NCI-H446 treated with DMSO at 0.1 percent for 48 hours (cell line): ENCODE measurements around the gene UTP14A.
"Not testable (repeated sequence)": the region's sequence is repeated elsewhere in the genome, so short reads cannot be mapped to it uniquely, and the experiment has no call there.

Experiments
- DNase-seq: peaks from one replicate; lab custom pipeline; 2025; lab: John Stamatoyannopoulos, UW

Gene UTP14A

DNA sequence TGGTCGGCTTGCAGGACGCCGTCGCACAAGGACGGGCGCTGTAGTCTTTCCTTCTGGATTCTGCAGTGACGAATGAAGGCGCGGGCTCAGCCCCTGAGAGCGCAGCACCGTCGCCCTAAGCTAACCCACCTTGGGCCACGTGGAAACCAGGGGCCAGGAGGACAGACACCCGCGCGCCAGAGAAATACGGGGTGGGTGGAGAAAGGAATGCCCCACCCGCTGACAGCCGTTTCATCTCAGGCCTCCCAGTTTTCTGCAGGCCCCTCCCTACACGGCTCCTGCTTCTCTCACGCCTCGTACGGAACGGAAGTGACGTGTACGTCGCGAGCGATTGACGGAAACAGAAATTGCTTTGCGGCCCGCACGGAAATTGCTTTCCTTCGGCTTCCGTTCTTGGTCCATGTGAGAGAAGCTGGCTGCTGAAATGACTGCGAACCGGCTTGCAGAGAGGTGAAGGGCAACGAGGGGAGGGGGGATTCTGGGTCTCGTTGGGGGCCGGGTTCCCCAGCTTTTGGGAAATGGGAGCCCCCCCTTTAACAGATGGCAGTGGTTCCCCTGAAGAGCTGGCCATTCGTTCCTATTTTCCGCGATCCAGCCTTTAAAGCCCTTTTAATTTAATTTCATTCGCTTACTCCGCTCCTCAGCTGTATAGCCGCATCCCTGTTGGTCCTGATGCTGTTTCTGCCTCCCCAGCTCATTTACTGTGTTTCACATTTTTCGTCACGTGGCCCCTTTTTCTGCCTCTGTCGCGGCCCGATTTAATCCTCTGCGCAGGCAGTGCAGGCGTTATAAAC lies at the start of gene UTP14A:
Gene UTP14A, plus strand, starts transcription at position 378 of the 794 bp plus-strand sequence. Its CDS starts 47 bp downstream, at position 425.
- peak; percentile 82 for DNase-seq

- DNase-seq: not testable (repeated sequence)
These were observed 46.8 kb upstream of the UTP14A start for GRCh38 chrX:129859134-129859533.

- DNase-seq: not testable (repeated sequence)
These were observed 39.6 kb upstream of the UTP14A start for GRCh38 chrX:129866321-129866720.

DNA sequence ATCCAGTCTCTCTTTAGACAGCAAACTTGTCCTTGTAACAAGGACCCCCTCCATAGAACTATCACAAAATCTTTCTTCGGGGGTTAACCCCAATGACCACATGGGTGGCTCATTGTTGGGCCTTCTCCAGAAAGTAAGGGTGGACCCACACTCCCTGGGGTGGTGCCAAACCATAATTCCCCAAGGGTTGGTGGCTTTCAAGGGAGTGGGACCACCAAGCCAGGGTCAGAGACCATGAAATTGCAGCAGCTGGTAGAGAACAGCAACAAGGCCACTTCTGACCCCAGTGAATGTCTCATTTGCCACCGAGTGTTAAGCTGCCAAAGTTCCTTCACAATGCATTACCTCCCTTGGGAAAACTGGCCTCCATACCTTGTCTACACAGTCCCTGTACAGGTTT lies 33.4 kb upstream of the UTP14A start:
- DNase-seq: no peak

DNA sequence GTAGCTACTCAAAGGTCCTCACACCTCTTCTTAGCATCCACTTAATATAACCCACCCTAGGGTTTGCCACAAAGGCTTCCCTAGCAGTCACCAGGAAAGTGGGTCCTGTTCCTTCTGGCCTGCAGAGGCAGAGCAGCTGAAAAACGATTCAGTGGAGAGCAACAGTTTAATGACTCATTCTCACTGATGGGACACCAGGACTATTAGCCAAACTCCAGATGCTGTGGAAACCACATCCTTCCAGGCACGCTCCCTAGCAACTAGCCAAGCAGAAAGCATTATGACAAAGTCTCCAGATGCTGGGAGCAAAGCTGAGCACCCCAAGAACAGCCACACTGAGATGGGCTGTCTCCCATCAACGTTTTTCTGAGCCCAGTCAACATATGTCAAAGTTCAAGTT lies 30.3 kb upstream of the UTP14A start:
- DNase-seq: no peak

DNA sequence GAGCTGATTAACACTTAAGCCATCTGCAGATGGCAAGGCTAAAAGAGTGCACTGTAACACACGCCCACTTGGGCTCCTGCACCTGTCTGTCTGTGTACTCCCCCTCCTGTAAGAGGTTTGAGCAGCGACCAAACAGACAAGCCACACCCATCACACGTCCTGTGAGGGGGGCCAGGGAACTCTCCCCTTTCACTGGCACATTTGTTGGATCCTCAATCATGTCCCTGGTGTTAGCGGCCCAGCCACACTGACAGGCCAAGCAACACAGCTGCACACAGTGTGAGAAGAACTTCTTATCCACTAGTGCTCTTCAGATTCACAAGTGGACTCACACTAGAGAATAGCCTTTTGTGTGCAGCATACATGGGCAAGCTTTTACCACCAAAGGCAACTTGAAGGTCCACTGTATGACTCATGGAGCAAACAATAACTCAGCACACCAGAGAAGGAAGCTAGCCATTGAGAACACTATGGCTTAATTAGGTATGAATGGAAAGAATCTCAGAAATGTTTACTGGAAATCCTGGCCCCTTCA lies 29.1 kb upstream of the UTP14A start:
- no peak for DNase-seq

DNA sequence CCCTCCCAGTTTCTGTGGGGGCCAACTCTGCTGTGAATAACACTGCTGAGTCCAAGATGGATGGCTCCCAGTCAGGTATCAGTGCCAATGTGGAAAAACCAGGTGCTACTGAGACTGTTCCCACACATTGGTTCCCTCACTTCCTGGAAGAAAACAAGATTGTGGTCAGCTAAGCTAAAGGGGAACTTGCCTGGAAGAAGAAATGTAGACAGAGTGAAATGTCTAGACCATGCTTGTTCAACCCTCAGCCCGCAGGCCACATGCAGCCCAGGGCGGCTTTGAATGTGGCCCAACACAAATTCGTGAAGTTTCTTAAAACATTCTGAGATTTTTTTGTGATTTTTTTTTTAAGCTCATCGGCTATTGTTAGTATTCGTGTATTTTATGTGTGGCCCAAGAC lies 28.6 kb upstream of the UTP14A start:
- DNase-seq: no peak

DNA sequence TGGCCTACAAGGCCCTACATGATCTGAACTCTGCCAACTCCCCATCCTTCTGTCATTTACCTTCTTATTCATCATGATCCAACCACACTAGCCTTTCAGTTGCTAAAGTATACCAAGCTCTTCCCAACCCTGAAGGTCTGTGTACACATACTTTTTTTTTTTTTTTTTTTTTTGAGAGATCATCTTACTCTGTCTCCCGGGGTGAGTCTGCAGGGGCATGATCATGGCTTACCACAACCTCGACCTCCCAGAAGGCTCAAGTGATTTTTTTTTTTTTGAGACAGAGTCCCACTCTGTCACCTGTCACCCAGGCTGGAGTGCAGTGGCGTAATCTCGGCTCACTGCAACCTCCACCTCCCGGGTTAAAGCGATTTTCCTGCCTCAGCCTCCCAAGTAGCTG lies 5.9 kb upstream of the UTP14A start:
- DNase-seq: no peak

GRCh38 chrX:129908636-129909035 lies 2.7 kb downstream of the UTP14A start:
- DNase-seq: no peak

- no peak for DNase-seq
These were observed 19.5 kb downstream of the UTP14A start for GRCh38 chrX:129925305-129926092.

- DNase-seq: no peak
These were observed 25.0 kb downstream of the UTP14A start for GRCh38 chrX:129930941-129931410.

GRCh38 chrX:129931411-129932015 lies 25.5 kb downstream of the UTP14A start:
- DNase-seq: peak; percentile 12

DNA sequence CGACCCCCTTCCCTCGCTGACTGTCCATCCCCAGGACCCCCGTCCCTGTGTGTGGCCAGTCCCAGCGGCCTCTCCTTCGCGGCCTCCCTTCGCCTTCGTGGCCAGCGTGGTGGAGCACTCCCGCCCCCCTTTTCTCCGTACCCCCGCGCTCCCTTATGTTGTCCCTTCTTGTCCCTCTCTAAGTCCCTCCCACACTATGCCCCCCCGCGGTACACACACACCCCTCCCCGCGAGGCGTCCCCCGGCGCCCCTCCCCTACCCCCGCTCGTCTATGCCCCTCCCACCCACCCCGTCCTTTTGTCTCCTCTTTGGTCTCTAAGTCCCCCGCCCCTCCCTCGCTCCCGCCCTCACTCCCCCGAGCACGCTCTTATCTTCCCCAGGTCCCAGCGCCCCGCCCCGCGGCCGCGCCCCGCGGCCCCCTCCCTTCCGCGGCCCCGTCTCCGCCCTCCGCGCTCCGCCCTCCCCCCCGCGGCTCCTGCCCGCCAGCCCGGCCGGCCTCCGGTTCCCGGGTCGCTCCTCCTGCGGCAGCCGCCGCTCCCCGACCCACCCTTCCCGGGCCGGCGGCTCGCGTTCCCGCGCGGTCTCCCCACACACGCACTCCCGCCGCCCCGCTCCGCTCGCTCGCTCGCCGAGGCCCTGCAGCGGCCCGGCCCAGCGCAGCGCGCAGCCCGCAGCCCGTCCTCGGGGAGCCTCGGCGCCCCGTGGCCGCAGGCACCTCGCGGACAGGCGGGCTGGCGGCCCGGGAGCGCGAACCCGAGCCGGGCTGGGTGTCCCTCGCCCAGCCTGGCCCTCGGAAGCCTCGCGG lies 26.3 kb downstream of the UTP14A start:
- DNase-seq: peak; percentile 54

DNA sequence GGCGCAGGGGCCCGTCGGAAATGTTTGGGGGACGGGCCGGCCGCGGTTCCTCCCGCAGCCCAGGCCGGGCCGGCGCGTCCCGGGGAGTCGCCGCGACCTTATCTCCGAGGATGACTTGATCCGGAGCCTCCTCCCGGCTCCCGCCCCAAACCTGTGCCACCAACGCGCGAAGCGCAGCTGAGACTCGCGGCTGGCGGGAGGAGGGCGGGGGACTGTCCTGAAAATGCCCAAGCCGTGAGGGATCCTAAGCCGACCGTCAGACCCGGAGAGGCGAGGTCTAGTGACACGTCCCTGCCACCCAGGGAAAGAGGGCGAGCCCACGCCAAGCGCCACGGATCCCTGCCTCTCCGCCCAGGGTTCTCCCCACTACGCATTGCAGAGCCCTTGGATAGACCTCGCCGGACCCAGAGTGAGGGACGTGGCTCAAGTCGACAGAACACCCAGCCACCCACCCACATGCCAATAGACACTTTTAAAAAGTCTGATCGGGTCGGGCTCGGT lies 26.9 kb downstream of the UTP14A start:
- DNase-seq: no peak

GRCh38 chrX:129933700-129934099 lies 27.7 kb downstream of the UTP14A start:
- DNase-seq: no peak

- no peak for DNase-seq
These were observed 28.5 kb downstream of the UTP14A start for GRCh38 chrX:129934461-129934860.

DNA sequence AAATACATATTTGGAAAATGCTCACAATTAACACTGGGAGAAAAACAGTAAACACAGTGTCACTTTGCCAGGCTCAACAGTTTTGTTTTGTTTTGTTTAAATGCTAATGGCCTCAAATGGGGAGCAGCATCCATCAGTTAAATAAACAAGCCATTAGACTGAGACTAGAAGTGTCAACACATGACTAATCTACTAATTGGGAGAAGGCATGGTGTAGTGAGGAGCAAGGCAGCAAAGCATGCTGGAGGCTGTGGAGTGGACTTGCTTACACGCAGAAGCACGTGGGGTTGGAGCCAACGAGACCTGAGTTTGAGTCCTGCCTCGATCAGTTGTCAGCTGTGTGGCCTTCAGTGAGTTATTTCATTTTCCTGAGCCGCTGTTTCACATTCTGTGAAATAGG lies 29.0 kb downstream of the UTP14A start:
- no peak for DNase-seq

DNA sequence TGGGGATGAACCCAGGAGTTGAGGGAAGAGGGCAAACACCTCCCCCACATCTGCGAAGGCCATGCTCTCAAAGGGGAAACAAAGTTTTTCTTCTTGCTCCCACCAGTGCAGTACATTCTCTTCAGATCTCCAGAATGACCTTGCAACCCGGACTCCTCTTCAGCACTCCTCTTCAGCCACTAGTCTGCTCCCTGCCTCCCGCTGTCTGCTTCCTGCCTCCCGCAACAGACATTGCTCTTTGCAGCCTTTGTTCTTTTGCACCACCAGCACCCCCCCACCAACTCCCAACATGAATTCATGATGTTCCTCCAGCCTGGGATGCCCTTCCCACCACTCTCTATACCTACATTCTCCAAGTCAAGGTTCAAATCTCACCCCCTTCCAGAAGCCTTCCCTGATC lies 32.1 kb downstream of the UTP14A start:
- DNase-seq: no peak

- no peak for DNase-seq
These were observed 34.0 kb downstream of the UTP14A start for GRCh38 chrX:129939986-129940385.

- DNase-seq: no peak
These were observed 34.8 kb downstream of the UTP14A start for GRCh38 chrX:129940721-129941120.

DNA sequence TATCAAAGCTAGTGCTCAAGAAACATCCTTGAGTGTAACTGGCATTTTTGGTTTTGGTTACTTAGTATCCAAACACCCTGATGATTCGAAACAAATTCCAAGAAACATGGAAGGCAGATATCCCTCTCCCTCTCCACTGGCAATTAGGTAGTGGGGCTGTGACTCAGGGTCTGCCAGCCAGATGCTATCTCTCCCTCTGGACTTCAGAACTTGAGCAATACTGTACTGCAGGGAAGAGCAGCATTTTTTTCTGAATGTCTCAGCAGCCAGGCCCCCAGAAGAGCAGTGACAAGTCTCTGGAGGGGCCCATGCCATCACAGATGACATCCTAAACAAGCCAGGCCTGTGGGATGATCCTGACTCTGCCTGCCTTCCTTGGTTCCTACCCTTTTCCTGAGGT lies 39.2 kb downstream of the UTP14A start:
- no peak for DNase-seq

DNA sequence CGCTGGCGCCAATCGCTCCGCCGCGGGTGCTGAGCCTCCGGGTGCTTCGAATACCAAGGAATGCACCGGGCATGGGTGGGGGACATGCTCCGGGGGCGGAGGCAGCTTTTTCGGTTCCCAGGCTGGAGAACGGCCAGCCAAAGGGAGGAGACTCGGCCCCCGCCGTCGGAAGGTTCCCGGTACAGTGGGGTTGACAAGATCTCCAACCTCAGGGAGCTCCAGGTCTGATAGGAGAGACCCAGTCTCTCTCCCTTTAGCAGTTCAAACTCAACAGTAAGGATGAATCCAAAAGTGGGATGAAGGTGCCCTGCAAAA lies 47.3 kb downstream of the UTP14A start:
- no peak for DNase-seq
